CD14-positive monocyte (primary cell): Measurements from ENCODE around the gene OR2V1. TPM values are rescaled to one million over a fixed set of nuclear protein-coding genes. Genes with fewer than 3 reads are reported as not detected.
"Not testable (repeated sequence)": the region's sequence is repeated elsewhere in the genome, so short reads cannot be mapped to it uniquely, and the experiment has no call there.

Source experiments
- DNase-seq, 3 donors: peaks; one replicate each; pipeline ENCODE4 v3.0.0-alpha.2; 2011 to 2022
- H2AFZ ChIP-seq: 2 replicates; pipeline ENCODE4 v1.6.0; 2012; ENCODE audit warnings: mild to moderate bottlenecking, low read depth, low read length, inconsistent platforms; ENCODE audit not compliant: insufficient read depth, poor library complexity, severe bottlenecking
- H3K27ac ChIP-seq, 2 donors: 1 replicate in 1 of 2; 2 replicates in 1 of 2; pipeline ENCODE4 v1.5.1; 2012 to 2013; ENCODE audit warnings: low read length in 2 of 2, control low read depth in 1 of 2, inconsistent platforms in 1 of 2, low read depth in 1 of 2, mild to moderate bottlenecking in 1 of 2
- H3K27me3 ChIP-seq, 2 donors: one replicate each; pipeline versions ENCODE4 v1.6.0 to v1.6.1; 2011 to 2013; ENCODE audit warnings: low read length in 2 of 2; ENCODE audit not compliant: control insufficient read depth in 2 of 2, insufficient read depth in 2 of 2
- H3K36me3 ChIP-seq, 2 donors: replicated peaks in 1 of 2; 1 replicate in 1 of 2; 2 replicates in 1 of 2; pipeline versions ENCODE4 v1.5.1 to v1.6.1; 2012 to 2013; ENCODE audit warnings: low read length in 2 of 2, control low read depth in 1 of 2, inconsistent platforms in 1 of 2, mild to moderate bottlenecking in 1 of 2; ENCODE audit not compliant: insufficient read depth in 2 of 2, control insufficient read depth in 1 of 2
- H3K4me1 ChIP-seq, 2 donors: 1 replicate in 1 of 2; 2 replicates in 1 of 2; pipeline versions ENCODE4 v1.5.1 to v1.6.1; 2012 to 2013; ENCODE audit warnings: low read length in 2 of 2, control low read depth in 1 of 2, inconsistent platforms in 1 of 2, mild to moderate bottlenecking in 1 of 2, moderate library complexity in 1 of 2; ENCODE audit not compliant: insufficient read depth in 2 of 2, control insufficient read depth in 1 of 2
- H3K4me2 ChIP-seq: replicated peaks from 2 replicates; pipeline ENCODE3; 2012; ENCODE audit warnings: low read length, moderate library complexity, mild to moderate bottlenecking; ENCODE audit not compliant: poor library complexity, severe bottlenecking; ENCODE audit errors: extremely low read depth
- H3K4me3 ChIP-seq, 3 experiments: fragments of 200-600 bp in 1 of 3; sonication (generic) in 1 of 3; replicated peaks in 1 of 3; 1 replicate in 2 of 3; 2 replicates in 1 of 3; pipeline ENCODE4 v1.5.1; 2011 to 2013; ENCODE audit warnings: low read length in 3 of 3, mild to moderate bottlenecking in 3 of 3, control low read depth in 2 of 3, low read depth in 2 of 3, inconsistent platforms in 1 of 3, moderate library complexity in 1 of 3
- H3K79me2 ChIP-seq: 2 replicates; pipeline ENCODE4 v1.6.0; 2012; ENCODE audit warnings: mild to moderate bottlenecking, control low read depth, inconsistent platforms, low read length, moderate library complexity; ENCODE audit not compliant: insufficient read depth
- H3K9ac ChIP-seq: 2 replicates; pipeline ENCODE4 v1.6.0; 2017; ENCODE audit warnings: low read length, mild to moderate bottlenecking; ENCODE audit not compliant: insufficient read depth, poor library complexity, severe bottlenecking
- H3K9me3 ChIP-seq, 2 donors: replicated peaks in 1 of 2; 1 replicate in 1 of 2; 2 replicates in 1 of 2; pipeline versions ENCODE4 v1.5.1 to v1.6.1; 2012 to 2013; ENCODE audit warnings: low read length in 2 of 2, control low read depth in 1 of 2; ENCODE audit not compliant: control insufficient read depth in 1 of 2, insufficient read depth in 1 of 2
- H4K20me1 ChIP-seq: 2 replicates; pipeline ENCODE4 v1.6.0; 2012; ENCODE audit warnings: mild to moderate bottlenecking, low read length, control low read depth, moderate library complexity; ENCODE audit not compliant: insufficient read depth
- H3K27ac Mint-ChIP-seq, 7 donors: one replicate each; pipeline ENCODE4 v1.8.0; 2020; ENCODE audit warnings: mild to moderate bottlenecking in 7 of 7, mixed read lengths in 7 of 7, moderate library complexity in 6 of 7, inconsistent platforms in 2 of 7
- H3K27me3 Mint-ChIP-seq, 3 donors: one replicate each; pipeline ENCODE4 v1.8.0; 2021 to 2022; ENCODE audit warnings: low read depth in 3 of 3, mild to moderate bottlenecking in 3 of 3, mixed read lengths in 3 of 3, moderate library complexity in 3 of 3, inconsistent platforms in 1 of 3
- H3K36me3 Mint-ChIP-seq, 2 donors: one replicate each; pipeline ENCODE4 v1.8.0; 2020; ENCODE audit warnings: mixed read lengths in 2 of 2, inconsistent platforms in 1 of 2, mild to moderate bottlenecking in 1 of 2
- H3K4me1 Mint-ChIP-seq: one replicate; pipeline ENCODE4 v1.8.0; 2020; ENCODE audit warnings: mild to moderate bottlenecking, mixed read lengths
- H3K4me3 Mint-ChIP-seq, 2 donors: one replicate each; pipeline ENCODE4 v1.8.0; 2020; ENCODE audit warnings: mild to moderate bottlenecking in 2 of 2, mixed read lengths in 2 of 2, moderate library complexity in 1 of 2
- H3K9me3 Mint-ChIP-seq, 7 donors: one replicate each; pipeline ENCODE4 v1.8.0; 2020 to 2022; ENCODE audit warnings: mixed read lengths in 7 of 7, mild to moderate bottlenecking in 6 of 7, moderate library complexity in 6 of 7, inconsistent platforms in 2 of 7
- CTCF ChIP-seq: fragments of 200-600 bp; IDR thresholded peaks from one replicate; pipeline ENCODE4 v1.8.0; 2022; ENCODE audit warnings: antibody characterized with exemption, mild to moderate bottlenecking
- WGBS: methylation state at CpG from one replicate; pipeline ENCODE4 v1.1.5; 2013; ENCODE audit warnings: missing lambda C conversion rate; ENCODE audit not compliant: insufficient coverage; 5-methylcytosine and 5-hydroxymethylcytosine counted together
- intact Hi-C, 2 donors: fragments of 100-400 bp; cut with micrococcal nuclease; formaldehyde crosslinking; loops; one replicate each; pipeline versions ENCODE4 v1.15.0 to v1.15.1; 2023
- polyA plus RNA-seq, 3 donors: library from polyadenylated mRNA; depleted of rRNA in 1 of 3; unstranded in 2 of 3; stranded (reverse) in 1 of 3; fragments of 300-500 nt in 2 of 3; fragments of >200 nt in 1 of 3; fragmentation: Illumina TruSeq in 2 of 3; gene quantifications; 1 replicate in 2 of 3; 2 replicates in 1 of 3; pipeline ENCODE4 v1.2.3, GENCODE V29; 2012 to 2021

OR2V1 gene
- polyA plus RNA-seq, 3 donors = not detected

GRCh38 chr5:181096721-181097382 is 34.1 kb downstream of the OR2V1 start:
- H3K27me3 ChIP-seq = peaks cover 18% of the 10 kb centered on the region in 2 donors
- H3K27ac ChIP-seq, intact Hi-C loops, H3K36me3 ChIP-seq, H4K20me1 ChIP-seq, H3K4me3 ChIP-seq, H3K9ac ChIP-seq, H3K36me3 Mint-ChIP-seq, H3K4me3 Mint-ChIP-seq, H3K27ac Mint-ChIP-seq, DNase-seq, H3K4me2 ChIP-seq, H3K79me2 ChIP-seq, H3K4me1 Mint-ChIP-seq, H2AFZ ChIP-seq, H3K4me1 ChIP-seq: not testable (repeated sequence)
- Mint-ChIP-seq H3K27me3 (peaks cover 28 to 49% (median 33%) of the 10 kb centered on the region in 3 donors), H3K9me3 (peaks cover 0 to 20% (median 13%) of the 10 kb centered on the region in 7 donors)
- WGBS = no CpG with 5 or more reads among the region's 26 CpGs
- H3K9me3 ChIP-seq = peaks cover 0 to 14% of the 10 kb centered on the region in 2 donors

- H3K79me2 ChIP-seq, H3K4me2 ChIP-seq, H2AFZ ChIP-seq, H3K27ac ChIP-seq, H3K36me3 ChIP-seq, H3K4me3 ChIP-seq, H3K4me1 ChIP-seq, DNase-seq, H3K4me1 Mint-ChIP-seq, H3K9ac ChIP-seq, H4K20me1 ChIP-seq, intact Hi-C loops, H3K36me3 Mint-ChIP-seq, H3K27ac Mint-ChIP-seq, H3K4me3 Mint-ChIP-seq: not testable (repeated sequence)
- peaks cover 0 to 12% of the 10 kb centered on the region in 2 donors for H3K9me3 ChIP-seq
- Mint-ChIP-seq H3K27me3 (peaks cover 25 to 44% (median 29%) of the 10 kb centered on the region in 3 donors), H3K9me3 (peaks cover 0 to 17% (median 12%) of the 10 kb centered on the region in 7 donors)
- no CpG with 5 or more reads among the region's 3 CpGs for WGBS
- peaks cover 15 to 18% of the 10 kb centered on the region in 2 donors for H3K27me3 ChIP-seq
These were observed 35.8 kb downstream of the OR2V1 start for GRCh38 chr5:181095162-181095561.

- no peak overlapping the region for H3K4me2 ChIP-seq
These were observed 38.5 kb downstream of the OR2V1 start for GRCh38 chr5:181092428-181092827.

More at GRCh38 chr5:181092428-181092827, 38.5 kb downstream of the OR2V1 start:
- Histone ChIP-seq H3K4me1 (no peaks in the 10 kb centered on the region), H3K4me3 (no peak overlapping the region), H3K9me3 (no peaks in the 10 kb centered on the region), H3K36me3 (no peaks in the 10 kb centered on the region), H3K79me2 (no peaks in the 10 kb centered on the region), H2AFZ (no peak overlapping the region), H3K9ac (no peak overlapping the region), H4K20me1 (no peaks in the 10 kb centered on the region), H3K27ac (no peak overlapping the region), H3K27me3 (peaks cover 4 to 6% of the 10 kb centered on the region in 2 donors)
- Mint-ChIP-seq H3K9me3 (peaks cover 0 to 7% (median 2%) of the 10 kb centered on the region in 7 donors), H3K4me1 (no peaks in the 10 kb centered on the region), H3K4me3 (no peak overlapping the region), H3K27me3 (peaks cover 12 to 33% (median 14%) of the 10 kb centered on the region in 3 donors), H3K27ac (no peak overlapping the region), H3K36me3 (no peaks in the 10 kb centered on the region)
- TF ChIP-seq CTCF = no peak
- intact Hi-C loops = no loop called here
- no peak for DNase-seq
- WGBS = 74% methylated on average over 5 of the region's 7 CpGs
